Stimulated activated CD8-positive, alpha-beta memory T cell treated with anti-CD3 and anti-CD28 coated beads, Interleukin-12 subunit alpha, Interleukin-12 subunit beta, amount 100 ng/mL, for 1 hour (primary cell): ENCODE results near the gene DDX23.
A peak's percentile ranks its signal among the peaks of the same experiment; 100 is the strongest.
"Not testable (repeated sequence)": the region's sequence is repeated elsewhere in the genome, so short reads cannot be mapped to it uniquely, and the experiment has no call there.

ENCODE experiments used
- DNase-seq: peaks from one replicate; pipeline ENCODE4 v3.0.0-alpha.2; 2020; ENCODE audit warnings: low read depth

Gene DDX23

DNA sequence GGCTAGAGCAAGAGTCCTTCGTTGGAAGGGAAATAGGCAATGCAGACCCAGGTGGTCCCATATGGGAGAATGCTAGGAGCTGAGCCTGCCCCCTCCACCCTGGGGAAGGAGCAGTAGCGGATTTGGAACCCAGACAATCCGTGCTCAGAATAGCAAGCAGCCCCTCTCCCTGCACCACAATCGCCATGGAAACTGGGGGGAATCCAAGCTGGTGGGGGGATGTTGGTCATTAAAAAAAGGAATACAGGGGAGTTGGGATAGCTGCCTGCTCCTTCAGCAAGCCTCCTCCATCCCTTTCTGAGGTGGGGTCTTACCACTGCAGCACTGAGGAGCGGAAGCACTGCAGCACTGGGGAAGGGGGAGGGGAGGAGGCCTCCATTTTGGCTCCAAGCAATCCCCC is 10.8 kb upstream of the DDX23 start:
- DNase-seq, result no peak

DNA sequence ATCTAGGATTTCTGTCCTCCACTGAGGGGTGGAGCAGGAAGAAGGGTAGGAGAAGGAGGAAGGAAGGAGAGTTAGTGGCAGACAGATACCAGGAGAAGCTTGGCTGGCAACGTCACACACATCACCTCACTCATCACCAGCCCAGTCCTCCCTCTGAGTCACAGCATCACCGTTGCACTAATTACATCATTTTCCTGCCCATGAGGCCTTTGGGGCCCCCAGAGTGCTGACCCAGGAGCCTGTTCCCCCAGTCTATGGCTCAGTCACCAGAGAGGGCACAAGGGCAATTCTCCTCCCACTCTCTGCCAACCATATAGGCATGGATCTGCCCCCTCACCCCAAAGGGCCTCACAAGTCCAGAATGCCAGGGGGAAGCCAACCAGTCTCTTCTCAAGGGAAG is 9.1 kb upstream of the DDX23 start:
- DNase-seq, result no peak

DNA sequence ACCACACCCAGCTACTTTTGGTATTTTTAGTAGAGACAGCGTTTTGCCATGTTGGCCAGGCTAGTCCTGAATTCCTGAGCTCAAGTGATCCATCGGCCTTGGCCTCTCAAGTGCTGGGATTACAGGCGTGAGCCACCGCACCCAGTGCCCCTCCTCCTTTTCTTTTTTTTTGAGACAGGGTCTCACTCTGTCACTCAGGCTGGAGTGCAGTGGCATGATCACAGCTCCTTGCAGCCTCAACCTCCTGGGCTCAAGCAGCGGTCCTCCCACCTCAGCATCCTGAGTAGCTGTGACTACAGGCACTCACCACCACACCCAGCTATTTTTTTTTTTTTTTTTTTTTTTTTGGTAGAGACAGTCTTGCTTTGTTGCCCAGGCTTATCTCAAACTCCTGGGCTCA is 8.3 kb upstream of the DDX23 start:
- not testable (repeated sequence) for DNase-seq

DNA sequence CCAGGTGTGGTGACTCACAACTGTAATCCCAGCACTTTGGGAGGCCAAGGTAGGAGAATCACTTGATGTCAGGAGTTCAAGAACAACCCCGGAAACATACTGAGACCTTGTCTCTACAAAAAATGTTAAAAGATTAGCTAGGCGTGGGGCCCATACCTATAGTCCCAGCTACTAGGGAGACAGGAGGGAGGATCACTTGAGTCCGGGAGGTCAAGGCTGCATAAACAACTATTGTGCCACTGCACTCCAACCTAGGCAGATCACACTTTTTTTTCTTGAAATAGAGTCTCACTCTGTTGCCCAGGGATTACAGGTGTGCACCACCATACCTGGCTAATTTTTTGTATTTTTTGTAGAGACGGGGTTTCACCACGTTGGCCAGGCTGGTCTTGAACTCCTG is 7.6 kb upstream of the DDX23 start:
- DNase-seq, result no peak

DNA sequence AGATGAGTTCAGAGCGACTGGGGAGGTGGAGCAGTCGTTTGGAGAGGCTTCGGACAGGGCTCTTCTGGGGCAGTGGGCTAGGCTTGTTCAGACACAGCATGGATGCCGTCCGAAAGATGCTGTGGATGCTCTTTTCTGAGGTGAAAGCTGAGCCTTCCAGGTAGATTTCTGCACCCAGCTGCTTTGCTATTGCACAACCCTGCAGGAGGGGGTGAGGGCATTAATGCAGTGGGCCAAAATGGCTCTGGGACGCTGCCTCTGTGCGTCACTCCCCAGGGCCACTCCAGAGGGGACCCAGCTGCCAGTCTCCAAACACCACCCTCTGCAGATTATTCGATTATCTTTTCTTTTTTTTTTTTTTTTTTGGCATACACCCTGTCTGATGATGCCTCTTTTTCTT is 6.1 kb upstream of the DDX23 start:
- DNase-seq, result no peak

DNA sequence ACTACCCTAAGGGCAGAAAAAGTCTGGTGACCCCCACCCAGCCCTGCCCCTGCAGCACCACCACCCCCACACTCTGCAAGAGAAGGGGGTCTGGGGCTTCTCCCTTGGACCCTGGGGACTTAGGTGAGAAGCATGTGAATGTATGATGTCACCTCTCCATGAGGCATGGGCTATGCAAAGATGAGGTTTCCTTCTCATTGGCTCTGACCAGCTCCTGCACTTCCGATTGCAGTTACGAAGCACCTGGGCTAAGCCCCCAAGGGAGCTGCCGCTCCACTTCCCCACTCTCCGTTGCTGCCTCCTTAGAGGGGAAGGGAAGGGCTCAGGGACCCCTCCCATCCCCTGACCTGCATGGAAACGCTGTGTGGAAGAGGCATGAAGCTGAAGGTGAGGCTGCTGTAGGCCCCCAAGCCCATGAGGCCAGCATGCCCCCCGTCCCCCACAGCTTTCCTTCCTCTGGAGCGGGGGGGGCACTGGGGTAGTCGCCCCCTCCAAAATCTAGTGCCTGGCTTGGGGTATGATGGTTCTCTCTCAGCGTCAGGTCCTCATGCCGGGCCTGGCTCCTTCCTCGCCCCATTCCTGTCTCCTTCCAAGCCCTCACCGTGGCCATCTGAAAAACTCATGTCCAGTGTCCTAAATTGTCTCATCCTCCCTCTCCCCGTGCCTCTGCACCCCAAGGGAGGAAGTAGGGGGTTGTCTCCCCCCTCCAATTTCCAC is 5.5 kb upstream of the DDX23 start:
- no peak for DNase-seq

DNA sequence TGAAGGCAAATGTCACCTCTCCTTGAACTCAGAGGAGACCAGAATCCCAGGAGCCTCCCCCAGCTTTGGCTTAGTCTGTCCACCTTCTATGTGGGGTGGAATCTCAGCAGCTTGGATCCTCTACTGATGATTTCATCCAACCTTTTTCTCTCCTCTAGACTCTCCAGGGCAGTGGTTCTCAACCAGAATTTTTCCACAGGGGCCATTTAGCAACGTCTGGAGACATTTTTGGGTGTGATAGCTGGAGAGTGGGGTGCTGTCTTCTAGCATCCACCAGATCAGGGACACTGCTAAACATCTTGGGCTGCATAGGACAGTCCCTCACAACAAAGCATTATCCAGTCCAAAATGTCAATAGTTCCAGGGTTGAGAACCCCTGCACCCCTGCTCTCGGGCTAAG is 4.4 kb upstream of the DDX23 start:
- no peak for DNase-seq

DNA sequence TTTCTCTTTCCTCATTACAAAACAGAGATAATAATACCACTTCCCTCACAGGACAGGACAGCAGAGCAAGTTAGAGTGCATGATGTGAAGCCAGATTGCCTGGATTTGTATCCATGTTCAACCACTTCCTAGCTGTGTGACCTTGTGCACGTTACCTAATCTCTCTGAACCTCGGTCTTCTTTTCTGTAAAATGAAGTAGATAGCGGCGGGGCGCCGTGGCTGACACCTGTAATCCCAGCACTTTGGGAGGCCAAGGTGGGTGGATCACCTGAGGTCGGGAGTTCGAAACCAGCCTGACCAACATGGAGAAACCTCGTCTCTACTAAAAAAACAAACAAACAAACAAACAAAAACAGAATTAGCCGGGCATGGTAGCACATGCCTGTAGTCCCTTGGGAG is 3.0 kb upstream of the DDX23 start:
- DNase-seq, result not testable (repeated sequence)

DNA sequence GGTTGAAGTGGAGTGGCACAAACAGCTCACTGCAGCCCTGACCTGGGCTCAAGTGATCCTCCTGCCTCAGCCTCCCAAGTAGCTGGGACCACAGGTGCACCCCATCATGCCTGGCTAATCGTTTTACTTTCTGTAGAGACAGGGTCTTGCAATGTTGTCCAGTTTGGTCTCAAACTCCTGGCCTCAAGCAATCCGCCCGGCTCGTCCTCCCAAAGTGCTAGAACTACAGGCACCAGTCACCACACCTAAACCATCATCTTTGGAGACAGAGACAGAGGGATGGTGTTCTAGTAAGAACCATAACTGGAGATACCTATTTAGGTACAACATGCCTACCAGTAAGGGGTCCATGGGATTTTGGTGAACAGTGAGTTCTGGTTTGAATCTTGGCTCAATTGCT is 2.5 kb upstream of the DDX23 start:
- no peak for DNase-seq

DNA sequence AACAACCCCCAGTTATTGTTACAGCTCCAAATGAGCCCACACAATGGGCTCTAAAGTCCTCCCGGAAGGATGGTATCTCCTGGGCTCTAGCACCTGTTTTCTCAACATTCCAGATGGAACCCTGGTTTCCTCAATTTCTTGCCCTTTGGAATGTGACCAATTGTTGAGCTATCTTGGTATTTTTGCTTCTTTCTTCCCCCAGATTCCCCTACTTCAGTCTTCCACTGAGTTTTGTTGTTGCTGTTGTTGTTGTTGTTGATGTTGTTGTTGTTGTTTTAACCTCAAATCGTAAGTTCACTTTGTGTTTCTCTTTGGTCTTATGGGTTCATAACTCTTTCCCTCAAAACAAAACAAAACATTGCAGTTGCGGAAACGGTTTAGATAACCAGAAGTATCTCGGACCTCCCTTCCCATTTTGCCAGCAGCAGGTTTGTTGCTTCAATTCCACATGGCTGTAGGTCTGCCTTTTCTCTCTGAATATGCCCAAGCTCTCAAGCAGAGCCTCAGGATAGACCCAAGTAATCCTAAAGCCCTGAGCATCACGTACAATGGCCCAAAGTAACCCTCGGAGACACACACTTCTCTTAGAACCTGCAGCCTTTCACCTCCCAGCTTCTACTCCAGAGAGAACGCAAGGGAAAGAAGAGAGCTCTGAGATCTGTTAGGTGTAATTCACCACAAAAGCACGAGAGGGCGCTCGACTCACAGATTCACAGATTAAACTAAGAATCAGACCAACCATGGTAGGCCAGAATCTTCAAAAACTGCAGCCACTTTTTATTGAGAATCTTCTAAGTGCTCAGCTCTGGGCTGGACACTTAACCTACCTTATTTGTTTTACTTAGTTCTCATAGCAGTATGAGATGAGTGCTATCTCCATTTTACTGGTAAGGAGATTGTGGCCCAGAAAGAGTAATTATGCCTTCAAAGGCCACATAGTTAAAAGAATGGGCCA is 1.0 kb upstream of the DDX23 start:
- DNase-seq, result peak; percentile 83

DNA sequence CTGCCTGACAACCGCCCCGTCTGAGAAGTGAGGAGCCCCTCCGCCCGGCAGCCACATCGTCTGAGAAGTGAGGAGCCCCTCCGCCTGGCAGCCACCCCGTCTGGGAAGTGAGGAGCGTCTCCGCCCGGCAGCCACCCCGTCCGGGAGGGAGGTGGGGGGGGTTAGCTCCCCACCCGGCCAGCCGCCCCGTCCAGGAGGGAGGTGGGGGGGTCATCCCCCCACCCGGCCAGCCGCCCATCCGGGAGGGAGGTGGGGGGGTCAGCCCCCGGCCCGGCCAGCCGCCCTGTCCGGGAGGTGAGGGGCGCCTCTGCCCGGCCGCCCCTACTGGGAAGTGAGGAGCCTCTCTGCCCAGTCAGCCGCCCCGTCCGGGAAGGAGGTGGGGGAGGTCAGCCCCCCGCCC is 9.9 kb downstream of the DDX23 start:
- not testable (repeated sequence) for DNase-seq

DNA sequence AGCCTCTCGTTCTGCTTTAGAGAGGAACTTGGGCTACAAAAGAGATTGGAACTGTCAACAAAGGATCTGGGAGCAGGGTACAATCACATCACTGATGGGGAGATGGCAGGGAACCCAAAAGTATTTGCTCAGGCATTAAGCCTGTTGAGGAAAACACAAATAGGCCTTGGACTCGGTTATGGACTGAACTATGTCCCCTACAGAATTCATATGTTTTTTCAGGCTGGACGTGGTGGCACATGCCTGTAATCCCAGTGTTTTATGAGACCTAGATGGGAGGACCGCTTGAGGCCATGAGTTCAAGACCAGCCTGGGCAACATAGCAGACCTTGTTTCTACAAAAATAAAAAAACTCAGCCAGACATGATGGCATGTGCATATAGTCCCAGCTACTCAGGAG is 13.9 kb downstream of the DDX23 start:
- DNase-seq, result no peak

DNA sequence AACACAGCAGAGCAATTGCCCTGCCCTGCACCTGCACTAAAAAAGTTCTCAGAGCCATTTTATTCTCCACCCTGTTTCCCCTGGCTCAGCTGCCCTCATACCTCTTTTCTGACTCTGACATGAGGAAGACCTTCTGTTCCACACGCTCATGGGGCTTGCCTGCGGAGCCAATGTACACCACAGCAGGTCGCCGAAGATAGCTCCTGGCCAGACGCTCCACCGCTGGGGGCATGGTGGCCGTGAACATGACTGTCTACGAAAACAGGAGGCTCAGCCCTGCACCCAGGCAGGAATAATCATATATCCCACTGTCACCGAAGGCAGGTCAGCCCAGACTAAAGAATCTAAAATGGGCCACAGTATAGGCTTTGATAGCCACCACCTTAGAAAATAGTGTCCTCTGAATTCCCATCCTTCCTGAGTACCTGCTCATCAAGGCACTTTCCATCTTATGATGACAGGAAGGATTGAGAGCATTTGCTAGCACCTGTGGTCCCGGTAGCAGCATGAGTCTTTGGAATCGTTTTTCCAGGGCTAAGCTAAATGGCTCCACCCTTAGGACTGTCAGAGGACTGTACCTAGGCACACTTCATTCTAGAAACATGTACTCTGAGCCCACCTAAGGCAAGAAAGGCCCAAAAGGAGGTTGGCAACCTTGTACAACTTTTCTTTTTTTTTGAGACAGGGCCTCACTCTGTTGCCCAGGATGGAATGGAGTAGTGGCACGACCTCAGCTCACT is 19.5 kb downstream of the DDX23 start:
- DNase-seq, result no peak

DNA sequence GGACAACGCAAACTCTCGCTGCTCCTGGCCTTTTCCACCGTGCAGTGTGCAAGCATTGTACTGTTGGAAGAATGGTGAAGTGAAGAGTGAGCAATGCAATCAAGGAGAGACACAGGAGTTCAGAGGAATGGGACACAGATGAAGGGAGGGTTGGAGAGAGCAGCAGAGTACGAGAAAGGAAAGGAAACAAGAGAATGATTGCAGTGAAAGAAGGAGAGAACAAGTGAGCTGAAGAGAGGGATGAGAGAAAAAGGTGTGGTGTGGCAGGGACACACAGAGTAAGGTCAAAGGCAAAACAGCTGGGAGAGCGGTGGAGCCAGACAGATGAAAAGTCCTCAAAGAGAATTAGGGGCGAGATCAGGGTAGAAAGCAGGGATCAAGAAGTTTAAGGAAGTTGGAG is 20.7 kb downstream of the DDX23 start:
- no peak for DNase-seq

DNA sequence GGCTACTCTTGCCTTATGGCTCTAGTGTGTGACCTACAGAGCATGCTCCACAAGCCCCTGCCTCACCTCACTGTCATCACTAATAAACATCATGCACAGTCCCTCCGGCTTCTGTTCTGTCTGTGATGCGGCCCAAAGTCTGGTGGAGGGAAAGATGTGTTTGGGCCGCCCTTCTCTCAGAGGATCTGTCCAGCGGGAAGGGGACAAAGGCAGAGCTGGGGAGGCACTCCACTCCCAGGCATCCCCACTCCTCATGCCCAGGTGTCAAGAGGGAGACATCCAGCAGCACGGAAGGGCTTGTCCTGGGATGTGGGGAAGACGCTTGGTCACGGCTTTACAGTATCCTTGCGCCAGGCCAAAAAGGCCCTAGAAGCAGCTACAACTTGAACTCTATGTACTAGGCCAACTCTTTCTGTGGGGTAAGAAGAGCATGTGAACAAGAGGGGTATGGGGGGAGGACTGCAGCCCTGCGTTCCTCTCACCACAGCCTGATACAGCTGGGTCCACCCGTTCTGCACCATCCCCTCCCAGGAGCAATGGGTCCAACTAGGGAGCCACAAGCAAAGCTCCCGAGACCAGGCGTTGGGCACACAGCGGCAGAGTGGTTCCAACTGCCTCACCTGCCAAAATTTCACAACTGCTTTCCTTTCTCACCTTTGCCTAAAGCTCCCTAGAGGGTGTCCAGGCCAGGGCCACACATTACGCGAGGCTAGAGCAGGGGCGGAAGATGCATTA is 23.0 kb downstream of the DDX23 start:
- DNase-seq, result no peak

DNA sequence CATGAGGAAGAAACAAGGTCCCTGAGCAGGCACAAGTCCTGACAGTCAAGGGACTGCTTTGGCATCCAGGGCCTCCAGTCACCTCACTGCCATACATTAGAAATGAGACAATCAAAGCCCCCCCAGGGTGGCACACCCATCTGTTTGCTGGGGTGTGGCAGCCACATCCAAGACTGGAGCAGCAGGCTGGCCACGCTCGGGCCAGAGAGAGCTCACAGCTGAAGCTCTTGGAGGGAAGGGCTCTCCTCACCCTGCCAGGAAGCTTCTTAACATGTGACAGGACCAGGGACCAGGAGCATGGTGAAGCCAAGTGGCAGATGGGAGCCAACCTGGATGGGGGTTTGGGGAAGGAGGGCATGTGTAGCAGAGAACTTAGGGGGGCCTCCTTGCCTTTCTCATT is 23.7 kb downstream of the DDX23 start:
- no peak for DNase-seq

DNA sequence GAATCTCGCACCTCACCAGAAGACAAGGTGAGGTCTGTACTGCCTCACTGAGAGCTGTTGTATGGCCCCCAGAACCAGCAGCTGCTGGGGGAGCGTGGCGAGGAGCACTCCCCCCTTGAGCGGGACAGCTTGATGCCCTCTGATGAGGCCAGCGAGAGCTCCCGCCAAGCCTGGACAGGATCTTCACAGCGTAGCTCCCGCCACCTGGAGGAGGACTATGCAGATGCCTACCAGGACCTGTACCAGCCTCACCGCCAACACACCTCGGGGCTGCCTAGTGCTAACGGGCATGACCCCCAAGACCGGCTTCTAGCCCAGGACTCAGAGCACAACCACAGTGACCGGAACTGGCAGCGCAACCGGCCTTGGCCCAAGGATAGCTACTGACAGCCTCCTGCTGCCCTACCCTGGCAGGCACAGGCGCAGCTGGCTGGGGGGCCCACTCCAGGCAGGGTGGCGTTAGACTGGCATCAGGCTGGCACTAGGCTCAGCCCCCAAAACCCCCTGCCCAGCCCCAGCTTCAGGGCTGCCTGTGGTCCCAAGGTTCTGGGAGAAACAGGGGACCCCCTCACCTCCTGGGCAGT is 24.4 kb downstream of the DDX23 start:
- no peak for DNase-seq

DNA sequence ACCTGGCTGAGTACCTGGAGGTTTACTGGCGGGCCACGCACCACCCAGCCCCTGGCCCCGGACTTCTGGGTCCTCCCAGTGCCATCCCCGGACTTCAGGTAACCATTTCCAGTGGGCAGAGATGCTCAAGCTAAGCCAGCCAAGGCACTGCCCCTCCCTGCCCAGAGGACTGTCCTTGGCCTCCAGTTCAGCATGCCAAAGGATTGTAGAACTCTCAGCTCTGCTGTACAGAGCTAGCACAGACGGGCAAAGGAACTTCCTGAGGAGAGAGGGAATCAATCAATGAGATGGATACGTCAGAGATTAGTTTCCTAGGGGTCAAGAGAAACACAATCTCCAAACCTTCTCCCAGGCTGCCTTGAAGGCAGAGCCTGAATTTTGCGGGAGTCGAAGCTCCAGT is 24.9 kb downstream of the DDX23 start:
- DNase-seq, result no peak

DNA sequence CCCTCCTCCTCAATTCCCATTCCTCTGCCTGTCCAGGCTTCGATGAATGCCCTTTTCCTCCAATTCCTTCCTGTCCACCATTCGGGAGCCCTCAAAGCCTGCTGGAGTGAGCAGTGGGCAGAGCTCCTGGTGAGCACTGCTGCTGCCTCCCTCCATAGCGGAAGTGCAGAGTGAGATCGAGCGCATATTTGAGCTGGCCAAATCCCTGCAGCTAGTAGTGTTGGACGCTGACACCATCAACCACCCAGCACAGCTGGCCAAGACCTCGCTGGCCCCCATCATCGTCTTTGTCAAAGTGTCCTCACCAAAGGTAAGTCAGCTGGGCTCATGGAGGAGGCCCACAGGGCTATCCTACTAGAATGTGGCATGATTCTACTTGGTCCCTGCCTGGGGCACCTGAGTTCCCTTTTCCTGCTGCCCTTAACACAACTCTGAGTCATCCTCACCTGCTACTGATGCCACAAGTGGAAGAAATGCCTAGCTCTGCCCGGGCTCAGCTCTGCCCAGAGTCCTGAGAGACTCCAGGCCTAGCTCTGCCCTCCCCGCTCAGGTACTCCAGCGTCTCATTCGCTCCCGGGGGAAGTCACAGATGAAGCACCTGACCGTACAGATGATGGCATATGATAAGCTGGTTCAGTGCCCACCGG is 25.6 kb downstream of the DDX23 start:
- no peak for DNase-seq

DNA sequence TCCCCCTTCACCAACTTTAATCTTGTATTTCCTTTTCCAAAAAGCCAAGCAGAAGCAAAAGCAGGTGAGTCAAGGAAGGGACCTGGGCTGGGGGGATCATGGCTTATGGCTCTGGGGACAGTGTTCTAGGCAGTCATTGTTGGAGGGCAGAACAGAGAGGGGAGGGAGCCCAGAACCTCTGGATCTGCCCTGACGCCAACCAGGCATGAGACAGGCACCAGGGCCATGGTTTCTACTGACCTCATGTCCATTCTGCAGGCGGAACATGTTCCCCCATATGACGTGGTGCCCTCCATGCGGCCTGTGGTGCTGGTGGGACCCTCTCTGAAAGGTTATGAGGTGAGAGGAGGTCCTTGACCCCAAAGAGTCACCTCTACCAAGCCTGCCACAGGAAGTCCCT is 27.1 kb downstream of the DDX23 start:
- no peak for DNase-seq

DNA sequence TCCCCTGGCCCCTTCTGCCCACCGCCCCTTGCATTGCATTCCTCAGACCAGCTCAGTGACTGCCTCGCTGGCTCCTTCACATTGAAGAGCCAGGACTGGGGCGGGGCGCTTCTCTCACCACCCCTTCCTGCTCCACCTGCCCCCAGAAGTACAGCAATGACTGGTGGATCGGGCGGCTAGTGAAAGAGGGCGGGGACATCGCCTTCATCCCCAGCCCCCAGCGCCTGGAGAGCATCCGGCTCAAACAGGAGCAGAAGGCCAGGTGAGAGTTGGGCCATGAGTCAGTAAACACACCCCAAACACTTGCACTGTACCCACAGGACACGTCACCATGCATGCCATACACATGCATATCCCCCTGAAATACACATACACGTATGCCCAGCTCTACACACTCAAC is 27.9 kb downstream of the DDX23 start:
- no peak for DNase-seq
